GM12892 (cell line): ENCODE measurements around the gene CEP112.

Experiments used
- POLR2A ChIP-seq: IDR thresholded peaks from 2 replicates; pipeline ENCODE4 v1.6.1; 2011; ENCODE audit warnings: low read depth, low read length, control low read depth
- POLR2AphosphoS5 ChIP-seq: IDR thresholded peaks from 2 replicates; pipeline ENCODE4 v1.6.1; 2011; ENCODE audit warnings: low read depth, low read length, control low read depth

- no peak for TF ChIP-seq POLR2AphosphoS5
- no peak for TF ChIP-seq POLR2A
These were observed 358.7 kb downstream of the CEP112 start for GRCh38 chr17:65833214-65833613.
